Chondrocyte (in vitro differentiated cells): ENCODE results near the gene PLCB4. TPM values are rescaled to one million over a fixed set of nuclear protein-coding genes. Genes with fewer than 3 reads are reported as not detected.

ENCODE experiments used
- DNase-seq: peaks from one replicate; pipeline ENCODE4 v3.0.0; 2021; ENCODE audit warnings: mixed read lengths, low spot score
- H3K27ac Mint-ChIP-seq: one replicate; pipeline ENCODE4 v1.8.0; 2021; ENCODE audit warnings: mild to moderate bottlenecking, moderate library complexity, mixed read lengths; ENCODE audit not compliant: unreplicated experiment
- H3K27me3 Mint-ChIP-seq: 2 replicates; pipeline ENCODE4 v1.8.0; 2021; ENCODE audit warnings: low read depth, mixed read lengths
- H3K36me3 Mint-ChIP-seq: 2 replicates; pipeline ENCODE4 v1.8.0; 2021; ENCODE audit warnings: low read depth, mixed read lengths
- H3K4me1 Mint-ChIP-seq: 2 replicates; pipeline ENCODE4 v1.8.0; 2021; ENCODE audit warnings: low read depth, mild to moderate bottlenecking, mixed read lengths
- H3K4me3 Mint-ChIP-seq: one replicate; pipeline ENCODE4 v1.8.0; 2021; ENCODE audit warnings: mild to moderate bottlenecking, moderate library complexity, mixed read lengths; ENCODE audit not compliant: unreplicated experiment
- H3K9me3 Mint-ChIP-seq: 2 replicates; pipeline ENCODE4 v1.8.0; 2021; ENCODE audit warnings: low read depth, mixed read lengths
- CTCF ChIP-seq: fragments of 200-600 bp; sonication (generic); IDR thresholded peaks from 2 replicates; pipeline ENCODE4 v1.5.0; 2021; ENCODE audit warnings: antibody characterized with exemption, mild to moderate bottlenecking, moderate library complexity
- total RNA-seq: library from RNA; stranded (reverse); gene quantifications from 3 replicates; pipeline ENCODE4 v1.2.1, GENCODE V29; 2021

Gene PLCB4
- total RNA-seq, 1 donor from 2014 or later: 13.3 TPM

- Mint-ChIP-seq H3K4me1 (no peaks in the 10 kb centered on the region), H3K27me3 (no peaks in the 10 kb centered on the region), H3K36me3 (peaks cover 7% of the 10 kb centered on the region), H3K4me3 (no peak overlapping the region), H3K27ac (no peak overlapping the region), H3K9me3 (peaks cover 9% of the 10 kb centered on the region)
- no peak for TF ChIP-seq CTCF
- no peak for DNase-seq
Observed at GRCh38 chr20:9154464-9155024, 85.7 kb downstream of the PLCB4 start.

GRCh38 chr20:9156529-9157280 lies 87.8 kb downstream of the PLCB4 start:
- no peaks in the 10 kb centered on the region for H3K27me3 Mint-ChIP-seq
- H3K36me3 Mint-ChIP-seq: peaks cover 4% of the 10 kb centered on the region
- peaks cover 5% of the 10 kb centered on the region for H3K9me3 Mint-ChIP-seq
- no peak overlapping the region for H3K4me3 Mint-ChIP-seq
- no peak overlapping the region for H3K27ac Mint-ChIP-seq
- TF ChIP-seq CTCF: no peak
- H3K4me1 Mint-ChIP-seq: peaks cover 16% of the 10 kb centered on the region
- no peak for DNase-seq

- TF ChIP-seq CTCF: no peak
- Mint-ChIP-seq H3K4me3 (peak overlapping the region; percentile 35), H3K27me3 (no peaks in the 10 kb centered on the region), H3K27ac (peak overlapping the region; percentile 62), H3K9me3 (no peaks in the 10 kb centered on the region), H3K36me3 (no peaks in the 10 kb centered on the region), H3K4me1 (peaks cover 16% of the 10 kb centered on the region)
- no peak for DNase-seq
Observed at GRCh38 chr20:9160331-9160730, 91.4 kb downstream of the PLCB4 start.

GRCh38 chr20:9160757-9161156 lies 91.9 kb downstream of the PLCB4 start:
- peaks cover 16% of the 10 kb centered on the region for H3K4me1 Mint-ChIP-seq
- H3K4me3 Mint-ChIP-seq: peak overlapping the region; percentile 35
- no peaks in the 10 kb centered on the region for H3K36me3 Mint-ChIP-seq
- no peaks in the 10 kb centered on the region for H3K9me3 Mint-ChIP-seq
- DNase-seq: no peak
- no peak for TF ChIP-seq CTCF
- H3K27ac Mint-ChIP-seq: peak overlapping the region; percentile 62
- H3K27me3 Mint-ChIP-seq: no peaks in the 10 kb centered on the region

- no peaks in the 10 kb centered on the region for H3K27me3 Mint-ChIP-seq
- peaks cover 20% of the 10 kb centered on the region for H3K4me1 Mint-ChIP-seq
- H3K4me3 Mint-ChIP-seq: no peak overlapping the region
- H3K9me3 Mint-ChIP-seq: no peaks in the 10 kb centered on the region
- H3K27ac Mint-ChIP-seq: no peak overlapping the region
- H3K36me3 Mint-ChIP-seq: no peaks in the 10 kb centered on the region
- no peak for DNase-seq
- TF ChIP-seq CTCF: no peak
Observed at GRCh38 chr20:9161311-9161710, 92.4 kb downstream of the PLCB4 start.
